NOMO-1 treated with DMSO at 0.1 percent for 48 hours (cell line): ENCODE results near the gene NRN1L.
A peak's percentile ranks its signal among the peaks of the same experiment; 100 is the strongest.
"Not testable (repeated sequence)": the region's sequence is repeated elsewhere in the genome, so short reads cannot be mapped to it uniquely, and the experiment has no call there.

ENCODE experiments used
- DNase-seq: peaks from one replicate; lab custom pipeline; 2025; ENCODE audit not compliant: unreplicated experiment; lab: John Stamatoyannopoulos, UW

NRN1L gene

GRCh38 chr16:67882374-67883145 lies 2.1 kb upstream of the NRN1L start:
- no peak for DNase-seq

- DNase-seq: no peak
Observed at GRCh38 chr16:67883146-67883871, 1.4 kb upstream of the NRN1L start.

- DNase-seq: peak; percentile 25
Observed at GRCh38 chr16:67883872-67884261, 818 bp upstream of the NRN1L start.

- DNase-seq: no peak
Observed at GRCh38 chr16:67885545-67885944, 860 bp downstream of the NRN1L start.

GRCh38 chr16:67885976-67886375 lies 1.3 kb downstream of the NRN1L start:
- DNase-seq: no peak

- no peak for DNase-seq
Observed at GRCh38 chr16:67886387-67886786, 1.7 kb downstream of the NRN1L start.

GRCh38 chr16:67888331-67888730 lies 3.6 kb downstream of the NRN1L start:
- no peak for DNase-seq

GRCh38 chr16:67892375-67892774 lies 7.7 kb downstream of the NRN1L start:
- no peak for DNase-seq

GRCh38 chr16:67892899-67893742 lies 8.4 kb downstream of the NRN1L start, which contains the start of gene PSKH1:
TSS of gene PSKH1 (plus strand) at chr16:67893254. CDS start at chr16:67908750, 15,496 bp downstream.
- DNase-seq: peak; percentile 96

- DNase-seq: no peak
Observed at GRCh38 chr16:67893743-67894399, 9.2 kb downstream of the NRN1L start.

GRCh38 chr16:67897231-67897630 lies 12.5 kb downstream of the NRN1L start:
- DNase-seq: no peak

GRCh38 chr16:67901734-67902133 lies 17.0 kb downstream of the NRN1L start:
- DNase-seq: no peak

GRCh38 chr16:67902831-67903230 lies 18.1 kb downstream of the NRN1L start:
- DNase-seq: no peak

- DNase-seq: no peak
Observed at GRCh38 chr16:67907397-67908180, 22.9 kb downstream of the NRN1L start.

GRCh38 chr16:67909056-67909742 lies 24.5 kb downstream of the NRN1L start:
- no peak for DNase-seq

- DNase-seq: no peak
Observed at GRCh38 chr16:67910158-67910557, 25.5 kb downstream of the NRN1L start.

GRCh38 chr16:67914758-67915495 lies 30.2 kb downstream of the NRN1L start:
- DNase-seq: no peak

- not testable (repeated sequence) for DNase-seq
Observed at GRCh38 chr16:67915496-67915769, 30.7 kb downstream of the NRN1L start.
